H9 (cell line): ENCODE measurements around the gene FANCE. TPM values are rescaled to one million over a fixed set of nuclear protein-coding genes. Genes with fewer than 3 reads are reported as not detected.

Experiments
- DNase-seq: peaks from one replicate; pipeline ENCODE4 v3.0.0-alpha.2; 2017
- H2AFZ ChIP-seq: one replicate; pipeline ENCODE4 v1.6.1; 2013; ENCODE audit warnings: mild to moderate bottlenecking, low read length, control low read depth, moderate library complexity
- H2AK5ac ChIP-seq: 2 replicates; pipeline ENCODE4 v1.6.1; 2013; ENCODE audit warnings: low read length, control low read depth, mixed read lengths; ENCODE audit not compliant: insufficient read length
- H2BK120ac ChIP-seq: one replicate; pipeline ENCODE4 v1.6.1; 2013; ENCODE audit warnings: low read depth, mild to moderate bottlenecking, low read length, control low read depth, inconsistent platforms; ENCODE audit not compliant: poor library complexity, severe bottlenecking
- H2BK12ac ChIP-seq: 2 replicates; pipeline ENCODE4 v1.6.1; 2013; ENCODE audit warnings: low read length, control low read depth, mixed read lengths, low read depth; ENCODE audit not compliant: insufficient read length
- H2BK15ac ChIP-seq: 2 replicates; pipeline ENCODE4 v1.6.1; 2013; ENCODE audit warnings: low read depth, low read length, control low read depth
- H2BK20ac ChIP-seq: one replicate; pipeline ENCODE4 v1.6.1; 2013; ENCODE audit warnings: low read depth, mild to moderate bottlenecking, low read length, control low read depth, inconsistent platforms; ENCODE audit not compliant: poor library complexity, severe bottlenecking
- H2BK5ac ChIP-seq: 2 replicates; pipeline ENCODE4 v1.6.1; 2013; ENCODE audit warnings: low read length, control low read depth, mixed read lengths; ENCODE audit not compliant: insufficient read length
- H3K14ac ChIP-seq: 2 replicates; pipeline ENCODE4 v1.6.1; 2013; ENCODE audit warnings: low read length, control low read depth; ENCODE audit not compliant: insufficient read depth
- H3K18ac ChIP-seq: 2 replicates; pipeline ENCODE4 v1.6.1; 2013; ENCODE audit warnings: low read depth, mild to moderate bottlenecking, mixed read lengths, low read length, control low read depth; ENCODE audit not compliant: insufficient read length
- H3K23ac ChIP-seq: 2 replicates; pipeline ENCODE4 v1.6.1; 2013; ENCODE audit warnings: low read length, control low read depth, mixed read lengths, low read depth; ENCODE audit not compliant: insufficient read length
- H3K23me2 ChIP-seq: 2 replicates; pipeline ENCODE4 v1.6.1; 2013; ENCODE audit warnings: low read depth, mild to moderate bottlenecking, mixed read lengths, low read length, control low read depth; ENCODE audit not compliant: insufficient read length, poor library complexity, severe bottlenecking
- H3K27ac ChIP-seq: 2 replicates; pipeline ENCODE4 v1.5.1; 2013; ENCODE audit warnings: low read length, control low read depth, mixed read lengths, low read depth; ENCODE audit not compliant: insufficient read length
- H3K27me3 ChIP-seq: 2 replicates; pipeline ENCODE4 v1.6.1; 2013; ENCODE audit warnings: low read length, control low read depth, inconsistent platforms; ENCODE audit not compliant: insufficient read depth
- H3K4ac ChIP-seq: 2 replicates; pipeline ENCODE4 v1.6.1; 2013; ENCODE audit warnings: low read depth, mild to moderate bottlenecking, control low read depth, inconsistent platforms, low read length, moderate library complexity
- H3K4me1 ChIP-seq: 2 replicates; pipeline ENCODE4 v1.6.1; 2013; ENCODE audit warnings: low read length, control low read depth, inconsistent platforms; ENCODE audit not compliant: insufficient read depth
- H3K4me2 ChIP-seq: 2 replicates; pipeline ENCODE4 v1.6.1; 2013; ENCODE audit warnings: low read length, control low read depth, mixed read lengths; ENCODE audit not compliant: insufficient read length, insufficient read depth
- H3K56ac ChIP-seq: 2 replicates; pipeline ENCODE4 v1.6.1; 2013; ENCODE audit warnings: low read depth, mild to moderate bottlenecking, mixed read lengths, low read length, control low read depth; ENCODE audit not compliant: insufficient read length
- H3K79me1 ChIP-seq: 2 replicates; pipeline ENCODE4 v1.6.1; 2013; ENCODE audit warnings: low read depth, mild to moderate bottlenecking, moderate library complexity, low read length, control low read depth, inconsistent platforms; ENCODE audit not compliant: insufficient read depth, poor library complexity, severe bottlenecking
- H3K79me2 ChIP-seq: 2 replicates; pipeline ENCODE4 v1.6.1; 2013; ENCODE audit warnings: low read length, control low read depth, inconsistent platforms; ENCODE audit not compliant: insufficient read depth
- H3K9ac ChIP-seq: 2 replicates; pipeline ENCODE4 v1.6.1; 2013; ENCODE audit warnings: low read length, control low read depth, mixed read lengths; ENCODE audit not compliant: insufficient read length; ENCODE audit errors: extremely low read depth
- H3K9me3 ChIP-seq: one replicate; pipeline ENCODE4 v1.6.1; 2013; ENCODE audit warnings: low read depth, low read length, inconsistent platforms; ENCODE audit not compliant: control insufficient read depth
- H3T11ph ChIP-seq: one replicate; pipeline ENCODE4 v1.6.1; 2013; ENCODE audit warnings: mild to moderate bottlenecking, low read length, control low read depth, inconsistent platforms
- H4K20me1 ChIP-seq: one replicate; pipeline ENCODE4 v1.6.1; 2013; ENCODE audit not compliant: control insufficient read depth, insufficient read length, insufficient read depth
- H4K5ac ChIP-seq: 2 replicates; pipeline ENCODE4 v1.6.1; 2013; ENCODE audit warnings: low read depth, mild to moderate bottlenecking, mixed read lengths, low read length, control low read depth; ENCODE audit not compliant: insufficient read length
- H4K8ac ChIP-seq: replicated peaks from 2 replicates; pipeline ENCODE4 v1.6.1; 2013; ENCODE audit warnings: low read length, control low read depth, mixed read lengths, low read depth; ENCODE audit not compliant: insufficient read length
- H4K91ac ChIP-seq: 2 replicates; pipeline ENCODE4 v1.6.1; 2013; ENCODE audit warnings: low read depth, mild to moderate bottlenecking, moderate library complexity, mixed read lengths, low read length, control low read depth; ENCODE audit not compliant: insufficient read length
- H3K27ac Mint-ChIP-seq, 3 experiments: 2 replicates in 2 of 3; 3 replicates in 1 of 3; pipeline ENCODE4 v1.8.0; 2020 to 2021; ENCODE audit warnings: mixed read lengths in 3 of 3, mild to moderate bottlenecking in 1 of 3, moderate library complexity in 1 of 3
- H3K27me3 Mint-ChIP-seq: 2 replicates; pipeline ENCODE4 v1.8.0; 2021; ENCODE audit warnings: low read depth, mild to moderate bottlenecking, moderate library complexity, mixed read lengths
- H3K36me3 Mint-ChIP-seq, 3 experiments: 2 replicates in 2 of 3; 3 replicates in 1 of 3; pipeline ENCODE4 v1.8.0; 2020 to 2021; ENCODE audit warnings: low read depth in 3 of 3, mixed read lengths in 3 of 3; ENCODE audit not compliant: insufficient read depth in 1 of 3
- H3K4me1 Mint-ChIP-seq, 2 experiments: 2 replicates each; pipeline ENCODE4 v1.8.0; 2020; ENCODE audit warnings: mixed read lengths in 2 of 2
- H3K4me3 Mint-ChIP-seq, 2 experiments: 2 replicates in 1 of 2; 3 replicates in 1 of 2; pipeline ENCODE4 v1.8.0; 2020 to 2021; ENCODE audit warnings: mild to moderate bottlenecking in 2 of 2, mixed read lengths in 2 of 2, moderate library complexity in 1 of 2
- H3K9me3 Mint-ChIP-seq, 2 experiments: 2 replicates in 1 of 2; 3 replicates in 1 of 2; pipeline ENCODE4 v1.8.0; 2020; ENCODE audit warnings: mild to moderate bottlenecking in 2 of 2, mixed read lengths in 2 of 2, moderate library complexity in 1 of 2
- WGBS: extraction: QIAGEN DNeasy Blood & Tissue Kit; methylation state at CpG from one replicate; pipeline ENCODE4 v1.1.7; 2013; ENCODE audit warnings: missing lambda C conversion rate, low lambda C conversion rate, mixed read lengths; ENCODE audit not compliant: insufficient read length; ENCODE audit errors: extremely low coverage; 5-methylcytosine and 5-hydroxymethylcytosine counted together
- total RNA-seq: library from RNA; stranded (reverse); gene quantifications from 2 replicates; pipeline ENCODE4 v1.2.1, GENCODE V29; 2021
- TF ChIP-seq, protein P1 (sequence below): fragments of 200-600 bp; sonication (generic); conservative IDR thresholded peaks from 3 replicates; pipeline ENCODE4 v1.8.0; 2021; ENCODE audit warnings: antibody characterized with exemption, mild to moderate bottlenecking

FANCE gene
- total RNA-seq, 1 experiment from 2014 or later: 8.4 TPM

DNA sequence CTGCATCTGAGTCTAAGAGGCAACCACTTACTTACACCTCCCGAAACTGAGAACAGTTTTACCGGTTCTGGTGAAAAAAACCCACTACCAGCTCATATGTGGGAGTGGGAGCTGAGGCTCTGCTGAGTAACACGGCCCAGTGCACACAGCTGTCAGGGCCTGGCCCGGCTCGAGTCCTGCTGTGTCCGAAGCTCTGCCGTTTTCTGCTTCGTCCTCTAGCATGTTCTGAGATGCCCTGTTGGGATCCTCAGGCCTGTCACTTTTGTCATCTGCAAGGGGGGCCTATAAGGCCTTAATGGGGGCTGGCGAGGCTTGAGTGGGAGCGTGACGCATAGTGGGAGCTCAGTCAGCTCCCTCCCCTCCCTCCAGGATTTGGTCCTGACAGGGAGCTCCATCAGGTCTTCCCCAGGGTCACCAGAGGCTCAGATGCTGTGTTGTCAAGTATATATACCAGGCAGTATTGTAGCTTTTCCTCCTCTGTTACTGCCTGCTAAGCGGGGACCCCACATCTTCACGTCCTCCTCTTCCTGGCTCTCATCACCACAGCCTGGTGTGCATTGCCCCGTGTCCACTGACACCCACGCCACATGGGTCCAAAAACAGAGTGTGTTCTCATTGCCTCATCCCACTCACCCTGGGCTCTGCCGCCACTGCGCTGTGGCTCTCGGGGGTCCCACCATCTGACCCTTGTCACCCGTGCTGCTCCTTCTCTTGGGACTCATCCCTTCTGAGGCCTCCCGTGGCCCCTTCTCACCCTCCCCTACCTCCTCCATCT, 45.2 kb upstream of the FANCE start:
- Histone ChIP-seq H3T11ph (no peak overlapping the region), H3K79me1 (no peaks in the 10 kb centered on the region), H2BK15ac (no peak overlapping the region), H4K91ac (no peak overlapping the region), H3K27ac (no peak overlapping the region), H4K8ac (no peak overlapping the region), H2AFZ (no peak overlapping the region), H4K20me1 (no peaks in the 10 kb centered on the region), H3K56ac (no peak overlapping the region), H3K23me2 (no peaks in the 10 kb centered on the region), H3K27me3 (no peaks in the 10 kb centered on the region), H3K4me2 (no peak overlapping the region), H3K4ac (no peak overlapping the region), H3K9ac (no peak overlapping the region), H3K9me3 (no peaks in the 10 kb centered on the region), H3K14ac (no peak overlapping the region), H3K23ac (no peak overlapping the region), H4K5ac (no peak overlapping the region), H2BK120ac (no peak overlapping the region), H2BK5ac (no peak overlapping the region), H3K4me1 (no peaks in the 10 kb centered on the region), H2BK20ac (no peak overlapping the region), H2BK12ac (no peak overlapping the region), H3K79me2 (no peaks in the 10 kb centered on the region; the same call in 1 of the 2 replicates), H3K18ac (no peak overlapping the region), H2AK5ac (no peak overlapping the region)
- DNase-seq: no peak
- peaks cover 0 to 7% (median 4%) of the 10 kb centered on the region in 3 experiments; a peak in 4 of 7 replicates for H3K36me3 Mint-ChIP-seq
- H3K27me3 Mint-ChIP-seq: no peaks in the 10 kb centered on the region
- peak overlapping the region in 1 of 3 experiments; percentile 74; a peak in 3 of 7 replicates for H3K27ac Mint-ChIP-seq
- no CpG with 5 or more reads among the region's 20 CpGs for WGBS
- H3K4me1 Mint-ChIP-seq: peaks cover 6 to 10% of the 10 kb centered on the region in 2 experiments
- no peaks in the 10 kb centered on the region for H3K9me3 Mint-ChIP-seq
- H3K4me3 Mint-ChIP-seq: no peak overlapping the region
- TF ChIP-seq, protein P1, sequence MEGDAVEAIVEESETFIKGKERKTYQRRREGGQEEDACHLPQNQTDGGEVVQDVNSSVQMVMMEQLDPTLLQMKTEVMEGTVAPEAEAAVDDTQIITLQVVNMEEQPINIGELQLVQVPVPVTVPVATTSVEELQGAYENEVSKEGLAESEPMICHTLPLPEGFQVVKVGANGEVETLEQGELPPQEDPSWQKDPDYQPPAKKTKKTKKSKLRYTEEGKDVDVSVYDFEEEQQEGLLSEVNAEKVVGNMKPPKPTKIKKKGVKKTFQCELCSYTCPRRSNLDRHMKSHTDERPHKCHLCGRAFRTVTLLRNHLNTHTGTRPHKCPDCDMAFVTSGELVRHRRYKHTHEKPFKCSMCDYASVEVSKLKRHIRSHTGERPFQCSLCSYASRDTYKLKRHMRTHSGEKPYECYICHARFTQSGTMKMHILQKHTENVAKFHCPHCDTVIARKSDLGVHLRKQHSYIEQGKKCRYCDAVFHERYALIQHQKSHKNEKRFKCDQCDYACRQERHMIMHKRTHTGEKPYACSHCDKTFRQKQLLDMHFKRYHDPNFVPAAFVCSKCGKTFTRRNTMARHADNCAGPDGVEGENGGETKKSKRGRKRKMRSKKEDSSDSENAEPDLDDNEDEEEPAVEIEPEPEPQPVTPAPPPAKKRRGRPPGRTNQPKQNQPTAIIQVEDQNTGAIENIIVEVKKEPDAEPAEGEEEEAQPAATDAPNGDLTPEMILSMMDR: no peak
